Measurements from ENCODE around the gene SELP.
"Not testable (repeated sequence)": the region's sequence is repeated elsewhere in the genome, so short reads cannot be mapped to it uniquely, and the experiment has no call there.

SELP gene

DNA sequence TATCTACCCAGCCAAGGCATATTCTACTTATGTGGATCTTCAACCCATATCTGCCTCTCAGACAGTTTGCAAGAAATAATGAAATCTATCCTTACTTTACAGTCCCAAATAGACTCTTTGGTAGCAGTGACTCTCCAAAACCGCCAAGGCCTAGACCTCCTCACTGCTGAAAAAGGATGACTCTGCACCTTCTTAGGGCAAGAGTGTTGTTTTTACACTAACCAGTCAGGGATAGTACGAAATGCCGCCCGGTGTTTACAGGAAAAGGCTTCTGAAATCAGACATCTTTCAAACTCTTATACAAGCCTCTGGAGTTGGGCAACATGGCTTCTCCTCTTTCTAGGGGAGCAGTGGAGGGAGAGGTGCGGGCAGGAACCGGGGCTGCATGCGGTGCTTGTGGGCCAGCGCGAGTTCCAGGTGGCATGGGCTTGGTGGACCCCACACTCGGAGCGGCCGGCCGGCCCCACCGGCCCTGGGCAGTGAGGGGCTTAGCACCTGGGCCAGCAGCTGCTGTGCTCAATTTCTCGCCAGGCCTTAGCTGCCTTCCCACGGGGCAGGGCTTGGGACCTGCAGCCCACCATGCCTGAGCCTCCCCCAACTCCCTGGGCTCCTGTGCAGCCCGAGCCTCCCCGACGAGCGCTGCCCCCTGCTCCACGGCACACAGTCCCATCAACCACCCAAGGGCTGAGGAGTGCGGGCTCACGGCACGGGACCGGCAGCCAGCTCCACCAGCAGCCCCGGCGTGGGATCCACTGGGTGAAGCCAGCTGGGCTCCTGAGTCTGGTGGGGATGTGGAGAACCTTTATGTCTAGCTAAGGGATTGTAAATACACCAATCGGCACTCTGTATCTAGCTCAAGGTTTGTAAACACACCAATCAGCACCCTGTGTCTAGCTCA, 38.0 kb upstream of the SELP start:
- not testable (repeated sequence) for H2AK5ac ChIP-seq (ENCODE audit: low read length); H2BK15ac ChIP-seq (replicated peaks; ENCODE audit: low read depth); H3K23ac ChIP-seq (ENCODE audit: low read length); H3K36me3 ChIP-seq (ENCODE audit: control insufficient read depth, insufficient read depth, low read length); H3K79me2 ChIP-seq (ENCODE audit: control insufficient read depth, insufficient read depth, low read length); H3K4me1 ChIP-seq (ENCODE audit: control insufficient read depth, low read depth, low read length); H3K9ac ChIP-seq (ENCODE audit: low read length); H3K4me2 ChIP-seq (ENCODE audit: low read length); H2BK120ac ChIP-seq (ENCODE audit: low read depth, low read length); H3K4ac ChIP-seq (ENCODE audit: low read depth, low read length); H4K5ac ChIP-seq (ENCODE audit: low read length); H2BK5ac ChIP-seq (ENCODE audit: low read length); H3K27me3 ChIP-seq (ENCODE audit: insufficient read depth, low read length, poor library complexity); H4K8ac ChIP-seq (ENCODE audit: low read depth, low read length); H3K4me3 ChIP-seq (ENCODE audit: low read length); DNase-seq; H3K27ac ChIP-seq (ENCODE audit: low read depth, low read length); H3K79me1 ChIP-seq (ENCODE audit: low read length); H3K56ac ChIP-seq (ENCODE audit: low read length); H3K18ac ChIP-seq (ENCODE audit: low read length)
- no CpG with 5 or more reads among the region's 28 CpGs for WGBS (ENCODE audit: extremely low coverage, insufficient coverage, low lambda C conversion rate)

DNA sequence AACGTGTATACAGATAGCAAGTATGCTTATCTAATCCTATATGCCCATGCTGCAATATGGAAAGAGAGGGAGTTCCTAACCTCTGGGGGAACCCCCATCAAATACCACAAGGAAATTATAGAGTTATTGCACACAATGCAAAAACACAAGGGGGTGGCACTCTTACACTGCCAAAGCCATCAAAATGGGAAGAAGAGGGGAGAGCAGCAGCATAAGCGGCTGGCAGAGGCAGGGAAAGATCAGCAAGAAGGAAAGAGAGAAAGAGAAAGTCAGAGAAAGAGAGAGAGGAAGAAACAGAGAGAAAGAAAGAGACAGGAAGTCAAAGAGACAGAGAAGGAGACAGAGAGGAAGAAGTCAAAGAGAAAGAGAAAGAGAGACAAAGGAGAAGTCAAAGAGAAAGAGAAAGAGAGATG, 37.3 kb upstream of the SELP start:
- WGBS (ENCODE audit: extremely low coverage, insufficient coverage, low lambda C conversion rate) = no CpG with 5 or more reads among the region's 2 CpGs
- not testable (repeated sequence) for H3K18ac ChIP-seq (ENCODE audit: low read length)

DNA sequence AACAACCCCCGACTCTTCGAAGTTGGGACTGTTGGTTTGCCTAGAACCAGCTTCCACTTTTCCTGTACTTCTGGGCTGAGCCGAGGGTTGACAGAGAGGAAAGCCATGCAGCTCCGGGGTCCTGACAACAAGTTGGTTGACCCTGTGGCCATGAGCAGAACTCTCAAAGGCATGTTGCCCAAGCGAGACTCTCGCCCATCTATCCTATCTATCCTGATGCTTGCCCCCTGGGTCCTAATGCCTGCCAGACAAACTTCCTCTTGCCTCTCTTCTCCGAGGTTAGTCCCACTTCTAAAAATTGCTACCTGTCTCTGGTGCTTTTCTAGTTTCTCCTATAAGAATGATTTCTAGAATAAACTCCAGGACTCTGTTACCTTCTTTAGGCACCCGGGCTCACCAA, 32.8 kb upstream of the SELP start:
- H3K79me2 ChIP-seq (ENCODE audit: control insufficient read depth, insufficient read depth, low read length); H3K56ac ChIP-seq (ENCODE audit: low read length); H3K27ac ChIP-seq (ENCODE audit: low read depth, low read length); H3K23ac ChIP-seq (ENCODE audit: low read length); H3K4me2 ChIP-seq (ENCODE audit: low read length); H3K4me3 ChIP-seq (ENCODE audit: low read length); H3K36me3 ChIP-seq (ENCODE audit: control insufficient read depth, insufficient read depth, low read length); H2BK15ac ChIP-seq (replicated peaks; ENCODE audit: low read depth); H2BK120ac ChIP-seq (ENCODE audit: low read depth, low read length); H3K9ac ChIP-seq (ENCODE audit: low read length); DNase-seq; H2AK5ac ChIP-seq (ENCODE audit: low read length); H4K5ac ChIP-seq (ENCODE audit: low read length); H2BK5ac ChIP-seq (ENCODE audit: low read length); H4K8ac ChIP-seq (ENCODE audit: low read depth, low read length); H3K4me1 ChIP-seq (ENCODE audit: control insufficient read depth, low read depth, low read length); H3K18ac ChIP-seq (ENCODE audit: low read length); H3K27me3 ChIP-seq (ENCODE audit: insufficient read depth, low read length, poor library complexity); H3K4ac ChIP-seq (ENCODE audit: low read depth, low read length); H3K79me1 ChIP-seq (ENCODE audit: low read length): not testable (repeated sequence)
- no CpG with 5 or more reads among the region's 8 CpGs for WGBS (ENCODE audit: extremely low coverage, insufficient coverage, low lambda C conversion rate)

More for the DNA sequence above, 37.3 kb upstream of the SELP start:
- H3K79me2 ChIP-seq (ENCODE audit: control insufficient read depth, insufficient read depth, low read length); H2BK120ac ChIP-seq (ENCODE audit: low read depth, low read length); H3K79me1 ChIP-seq (ENCODE audit: low read length); H3K4me2 ChIP-seq (ENCODE audit: low read length); H3K23ac ChIP-seq (ENCODE audit: low read length); H3K36me3 ChIP-seq (ENCODE audit: control insufficient read depth, insufficient read depth, low read length); H3K9ac ChIP-seq (ENCODE audit: low read length); H3K56ac ChIP-seq (ENCODE audit: low read length); H3K4me3 ChIP-seq (ENCODE audit: low read length); H4K8ac ChIP-seq (ENCODE audit: low read depth, low read length); DNase-seq; H2AK5ac ChIP-seq (ENCODE audit: low read length); H3K27me3 ChIP-seq (ENCODE audit: insufficient read depth, low read length, poor library complexity); H3K27ac ChIP-seq (ENCODE audit: low read depth, low read length); H2BK15ac ChIP-seq (replicated peaks; ENCODE audit: low read depth); H2BK5ac ChIP-seq (ENCODE audit: low read length); H4K5ac ChIP-seq (ENCODE audit: low read length); H3K4ac ChIP-seq (ENCODE audit: low read depth, low read length); H3K4me1 ChIP-seq (ENCODE audit: control insufficient read depth, low read depth, low read length): not testable (repeated sequence)

DNA sequence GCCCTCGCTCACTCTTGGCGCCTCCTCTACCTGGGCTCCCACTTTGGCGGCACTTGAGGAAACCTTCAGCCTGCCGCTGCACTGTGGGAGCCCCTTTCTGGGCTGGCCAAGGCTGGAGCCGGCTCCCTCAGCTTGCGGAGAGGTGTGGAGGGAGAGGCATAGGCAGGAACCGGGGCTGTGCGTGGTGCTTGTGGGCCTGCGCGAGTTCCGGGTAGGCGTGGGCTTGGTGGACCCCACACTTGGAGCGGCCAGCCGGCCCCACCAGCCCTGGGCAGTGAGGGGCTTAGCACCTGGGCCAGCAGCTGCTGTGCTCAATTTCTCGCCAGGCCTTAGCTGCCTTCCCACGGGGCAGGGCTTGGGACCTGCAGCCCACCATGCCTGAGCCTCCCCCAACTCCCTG, 31.1 kb upstream of the SELP start:
- H3K23ac ChIP-seq (ENCODE audit: low read length); H2BK120ac ChIP-seq (ENCODE audit: low read depth, low read length); H2BK5ac ChIP-seq (ENCODE audit: low read length); H3K18ac ChIP-seq (ENCODE audit: low read length); H2AK5ac ChIP-seq (ENCODE audit: low read length); H3K4me1 ChIP-seq (ENCODE audit: control insufficient read depth, low read depth, low read length); H4K8ac ChIP-seq (ENCODE audit: low read depth, low read length); H3K9ac ChIP-seq (ENCODE audit: low read length); H4K5ac ChIP-seq (ENCODE audit: low read length); H3K4ac ChIP-seq (ENCODE audit: low read depth, low read length); H3K79me1 ChIP-seq (ENCODE audit: low read length); H3K27me3 ChIP-seq (ENCODE audit: insufficient read depth, low read length, poor library complexity); DNase-seq; H3K4me2 ChIP-seq (ENCODE audit: low read length); H3K56ac ChIP-seq (ENCODE audit: low read length); H3K36me3 ChIP-seq (ENCODE audit: control insufficient read depth, insufficient read depth, low read length); H2BK15ac ChIP-seq (replicated peaks; ENCODE audit: low read depth); H3K27ac ChIP-seq (ENCODE audit: low read depth, low read length); H3K4me3 ChIP-seq (ENCODE audit: low read length); H3K79me2 ChIP-seq (ENCODE audit: control insufficient read depth, insufficient read depth, low read length): not testable (repeated sequence)
- WGBS (ENCODE audit: extremely low coverage, insufficient coverage, low lambda C conversion rate) = no CpG with 5 or more reads among the region's 16 CpGs

DNA sequence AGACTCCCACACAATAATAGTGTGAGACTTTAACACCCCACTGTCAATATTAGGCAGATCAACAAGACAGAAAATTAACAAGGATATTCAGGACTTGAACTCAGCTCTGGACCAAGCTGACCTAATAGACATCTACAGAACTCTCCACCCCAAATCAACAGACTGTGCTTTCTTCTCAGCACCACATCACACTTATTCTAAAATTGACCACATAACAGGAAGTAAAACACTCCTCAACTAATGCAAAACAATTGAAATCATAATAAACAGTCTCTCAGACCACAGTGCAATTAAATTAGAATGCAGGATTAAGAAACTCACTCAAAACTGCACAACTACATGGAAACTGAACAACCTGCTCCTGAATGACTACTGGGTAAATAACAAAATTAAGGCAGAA, 28.9 kb upstream of the SELP start:
- H3K79me1 ChIP-seq (ENCODE audit: low read length); H2BK5ac ChIP-seq (ENCODE audit: low read length); H4K8ac ChIP-seq (ENCODE audit: low read depth, low read length); H3K56ac ChIP-seq (ENCODE audit: low read length); H3K4ac ChIP-seq (ENCODE audit: low read depth, low read length); H2BK120ac ChIP-seq (ENCODE audit: low read depth, low read length); H3K18ac ChIP-seq (ENCODE audit: low read length); H3K23ac ChIP-seq (ENCODE audit: low read length); H3K36me3 ChIP-seq (ENCODE audit: control insufficient read depth, insufficient read depth, low read length); H3K27ac ChIP-seq (ENCODE audit: low read depth, low read length); H3K9ac ChIP-seq (ENCODE audit: low read length); H3K4me3 ChIP-seq (ENCODE audit: low read length); H3K79me2 ChIP-seq (ENCODE audit: control insufficient read depth, insufficient read depth, low read length); H2BK15ac ChIP-seq (replicated peaks; ENCODE audit: low read depth); H2AK5ac ChIP-seq (ENCODE audit: low read length); H3K4me2 ChIP-seq (ENCODE audit: low read length); DNase-seq; H3K4me1 ChIP-seq (ENCODE audit: control insufficient read depth, low read depth, low read length); H3K27me3 ChIP-seq (ENCODE audit: insufficient read depth, low read length, poor library complexity); H4K5ac ChIP-seq (ENCODE audit: low read length): not testable (repeated sequence)

DNA sequence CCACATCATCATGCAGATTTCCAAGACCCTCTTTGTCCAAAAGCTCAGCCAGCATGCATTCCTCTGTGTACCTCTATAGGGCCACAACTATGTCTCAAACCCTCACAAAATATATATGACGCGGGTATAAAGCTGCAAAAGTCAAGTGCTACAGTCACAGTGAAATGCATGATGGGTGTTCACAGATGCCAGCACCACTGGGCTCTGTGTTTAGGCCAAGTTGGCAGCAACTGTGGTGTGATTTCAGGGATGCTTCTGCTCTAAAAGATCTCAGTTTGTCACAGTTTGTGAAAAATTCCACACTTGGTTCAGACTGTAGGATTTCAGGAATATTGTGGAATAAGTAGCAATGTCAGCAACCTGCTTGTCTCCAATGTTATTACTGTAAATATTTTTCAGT, 23.9 kb upstream of the SELP start:
- Histone ChIP-seq H3K4me3 (ENCODE audit: low read length) (no peak overlapping the region), H4K8ac (ENCODE audit: low read depth, low read length) (no peak overlapping the region), H3K79me1 (ENCODE audit: low read length) (no peaks in the 10 kb centered on the region), H2BK15ac (replicated peaks; ENCODE audit: low read depth) (no peak overlapping the region), H3K36me3 (ENCODE audit: control insufficient read depth, insufficient read depth, low read length) (no peaks in the 10 kb centered on the region), H3K79me2 (ENCODE audit: control insufficient read depth, insufficient read depth, low read length) (no peaks in the 10 kb centered on the region), H2BK5ac (ENCODE audit: low read length) (no peak overlapping the region), H3K18ac (ENCODE audit: low read length) (no peak overlapping the region), H3K23ac (ENCODE audit: low read length) (no peak overlapping the region), H2BK120ac (ENCODE audit: low read depth, low read length) (no peak overlapping the region), H3K4me2 (ENCODE audit: low read length) (no peak overlapping the region), H3K4ac (ENCODE audit: low read depth, low read length) (no peak overlapping the region), H3K27me3 (ENCODE audit: insufficient read depth, low read length, poor library complexity) (no peaks in the 10 kb centered on the region), H3K9ac (ENCODE audit: low read length) (no peak overlapping the region), H3K4me1 (ENCODE audit: control insufficient read depth, low read depth, low read length) (no peaks in the 10 kb centered on the region), H4K5ac (ENCODE audit: low read length) (no peak overlapping the region), H3K27ac (ENCODE audit: low read depth, low read length) (no peak overlapping the region), H3K56ac (ENCODE audit: low read length) (no peak overlapping the region), H2AK5ac (ENCODE audit: low read length) (no peak overlapping the region)
- no CpG with 5 or more reads among the region's 2 CpGs for WGBS (ENCODE audit: extremely low coverage, insufficient coverage, low lambda C conversion rate)
- DNase-seq = no peak

All from mesendoderm (in vitro differentiated cells).